Upper lobe of left lung (tissue), 6 donors: ENCODE results near the gene CHST14. TPM values are rescaled to one million over a fixed set of nuclear protein-coding genes. Genes with fewer than 3 reads are reported as not detected.

Source experiments
- ATAC-seq, 2 donors: fragments of 200-7000 bp; cut with Tn5 transposase; one replicate each; pipeline ENCODE4 v1.9.1; 2022; ENCODE audit warnings: mild to moderate bottlenecking in 2 of 2, moderate library complexity in 2 of 2; ENCODE audit not compliant: low FRiP score in 2 of 2
- DNase-seq, 2 donors: peaks; one replicate each; pipeline ENCODE4 v3.0.0-alpha.2; 2019 to 2020
- H3K27ac ChIP-seq, 4 donors: fragments of 200-600 bp; sonication (generic); one replicate each; pipeline ENCODE4 v1.5.1; 2016 to 2019
- H3K27me3 ChIP-seq, 4 donors: fragments of 200-600 bp; sonication (generic); one replicate each; pipeline ENCODE4 v1.5.1; 2017 to 2019
- H3K36me3 ChIP-seq, 4 donors: fragments of 200-600 bp; sonication (generic); one replicate each; pipeline ENCODE4 v1.5.1; 2016 to 2019
- H3K4me1 ChIP-seq, 4 donors: fragments of 200-600 bp; sonication (generic); one replicate each; pipeline ENCODE4 v1.5.1; 2018 to 2019
- H3K4me3 ChIP-seq, 4 donors: fragments of 200-600 bp; sonication (generic); one replicate each; pipeline ENCODE4 v1.5.1; 2017 to 2019; ENCODE audit warnings: mild to moderate bottlenecking in 2 of 4, moderate library complexity in 1 of 4
- H3K9me3 ChIP-seq, 4 donors: fragments of 200-600 bp; sonication (generic); one replicate each; pipeline ENCODE4 v1.5.1; 2018 to 2019
- CTCF ChIP-seq, 6 experiments: fragments of 450-650 bp in 4 of 6; fragments of 200-600 bp in 2 of 6; sonication (generic) in 2 of 6; IDR thresholded peaks; one replicate each; pipeline ENCODE4 v1.5.1; 2016 to 2019; ENCODE audit warnings: antibody characterized with exemption in 6 of 6
- EP300 ChIP-seq, 4 donors: sonication (generic); formaldehyde crosslinking; IDR thresholded peaks; one replicate each; pipeline ENCODE4 v1.5.1; 2017; ENCODE audit warnings: antibody characterized with exemption in 4 of 4, control low read depth in 2 of 4
- POLR2A ChIP-seq, 4 donors: fragments of 450-650 bp; IDR thresholded peaks; one replicate each; pipeline ENCODE4 v1.5.1; 2016 to 2017; ENCODE audit warnings: antibody characterized with exemption in 4 of 4, mild to moderate bottlenecking in 2 of 4
- POLR2AphosphoS5 ChIP-seq, 2 donors: sonication (generic); formaldehyde crosslinking; IDR thresholded peaks; one replicate each; pipeline ENCODE4 v1.5.1; 2017; ENCODE audit warnings: antibody characterized with exemption in 2 of 2
- WGBS, 2 donors: methylation state at CpG; one replicate each; pipeline ENCODE4 v1.1.5; 2017 to 2018; 5-methylcytosine and 5-hydroxymethylcytosine counted together
- total RNA-seq, 6 donors: library from RNA; depleted of rRNA in 4 of 6; stranded (reverse); fragments of >200 nt in 4 of 6; gene quantifications; one replicate each; pipeline versions ENCODE4 v1.1.0 to v1.2.1, GENCODE V29; 2016 to 2021
- donor health status: DM: no; HTN: no; CAD: no; lungs with moderate emphysema.
- donor health status: DM: no; HTN: yes; CAD: no; lungs with severe emphysema.

Gene CHST14
- total RNA-seq, 6 donors from 2014 or later: 3.1 to 20.6 (median 14.6) TPM

GRCh38 chr15:40427188-40427587 lies 43.6 kb upstream of the CHST14 start:
- 89 to 97% methylated on average over 7 to 8 of the region's 9 CpGs for WGBS, 2 donors
- no peaks in the 10 kb centered on the region for H3K27me3 ChIP-seq
- peaks cover 0 to under 1% (median 0%) of the 10 kb centered on the region in 4 donors for H3K4me1 ChIP-seq
- H3K9me3 ChIP-seq: no peaks in the 10 kb centered on the region
- DNase-seq (no peak), ATAC-seq (no peak)
- TF ChIP-seq POLR2AphosphoS5 (IDR thresholded peaks at IDR 0.05) (no peak), CTCF (IDR thresholded peaks at IDR 0.05) (no peak), EP300 (IDR thresholded peaks at IDR 0.05) (no peak), POLR2A (IDR thresholded peaks at IDR 0.05) (no peak)
- no peak overlapping the region for H3K4me3 ChIP-seq
- no peak overlapping the region for H3K27ac ChIP-seq
- peaks cover 0 to 6% (median 0%) of the 10 kb centered on the region in 4 donors for H3K36me3 ChIP-seq

- H3K9me3 ChIP-seq: no peaks in the 10 kb centered on the region
- no peak for TF ChIP-seq EP300 (IDR thresholded peaks at IDR 0.05)
- no peak for TF ChIP-seq CTCF (IDR thresholded peaks at IDR 0.05)
- no peak for TF ChIP-seq POLR2A (IDR thresholded peaks at IDR 0.05)
- TF ChIP-seq POLR2AphosphoS5 (IDR thresholded peaks at IDR 0.05): no peak
- peaks cover 0 to 6% (median 0%) of the 10 kb centered on the region in 4 donors for H3K36me3 ChIP-seq
- ATAC-seq: no peak
- WGBS, 2 donors: 65 to 83% methylated on average over 4 of the region's 4 CpGs
- peak in 1 of 2 donors; percentile 43 for DNase-seq
- H3K27me3 ChIP-seq: no peaks in the 10 kb centered on the region
- H3K4me1 ChIP-seq: no peaks in the 10 kb centered on the region
- H3K4me3 ChIP-seq: no peak overlapping the region
- no peak overlapping the region for H3K27ac ChIP-seq
Observed at GRCh38 chr15:40428185-40428584, 42.6 kb upstream of the CHST14 start.

- TF ChIP-seq EP300 (IDR thresholded peaks at IDR 0.05) (no peak), POLR2A (IDR thresholded peaks at IDR 0.05) (no peak), POLR2AphosphoS5 (IDR thresholded peaks at IDR 0.05) (no peak), CTCF (IDR thresholded peaks at IDR 0.05) (no peak)
- WGBS, 2 donors: 85 to 92% methylated on average over 10 of the region's 10 CpGs
- DNase-seq: no peak
- no peaks in the 10 kb centered on the region for H3K4me1 ChIP-seq
- no peaks in the 10 kb centered on the region for H3K27me3 ChIP-seq
- H3K4me3 ChIP-seq: no peak overlapping the region
- no peak for ATAC-seq
- peaks cover 0 to 6% (median 0%) of the 10 kb centered on the region in 4 donors for H3K36me3 ChIP-seq
- no peak overlapping the region for H3K27ac ChIP-seq
- no peaks in the 10 kb centered on the region for H3K9me3 ChIP-seq
Observed at GRCh38 chr15:40429068-40429710, 41.6 kb upstream of the CHST14 start.

- TF ChIP-seq CTCF (IDR thresholded peaks at IDR 0.05) (no peak), POLR2AphosphoS5 (IDR thresholded peaks at IDR 0.05) (no peak), EP300 (IDR thresholded peaks at IDR 0.05) (no peak), POLR2A (IDR thresholded peaks at IDR 0.05) (no peak)
- peaks cover 0 to 2% (median under 1%) of the 10 kb centered on the region in 4 donors for H3K4me1 ChIP-seq
- H3K9me3 ChIP-seq: no peaks in the 10 kb centered on the region
- H3K27me3 ChIP-seq: peaks cover 0 to 5% (median 0%) of the 10 kb centered on the region in 4 donors
- H3K27ac ChIP-seq: no peak overlapping the region
- H3K36me3 ChIP-seq: peaks cover 0 to 6% (median 0%) of the 10 kb centered on the region in 4 donors
- WGBS, 2 donors: 74 to 86% methylated on average over 10 of the region's 10 CpGs
- DNase-seq (no peak), ATAC-seq (peak; percentile 6 to 63)
- H3K4me3 ChIP-seq: no peak overlapping the region
Observed at GRCh38 chr15:40430271-40430805, 40.4 kb upstream of the CHST14 start.
